Hepatocyte (in vitro differentiated cells): ENCODE results near the gene RPGR. TPM values are rescaled to one million over a fixed set of nuclear protein-coding genes. Genes with fewer than 3 reads are reported as not detected.

Experiments used
- DNase-seq: peaks from one replicate; pipeline ENCODE4 v3.0.0-alpha.2; 2016; ENCODE audit warnings: low spot score
- H2AFZ ChIP-seq: fragments of 200-600 bp; sonication (generic); 2 replicates; pipeline ENCODE4 v1.6.0; 2016; ENCODE audit warnings: antibody characterized with exemption, mild to moderate bottlenecking
- H3K27ac ChIP-seq: fragments of 200-600 bp; sonication (generic); 2 replicates; pipeline ENCODE4 v1.5.1; 2016; ENCODE audit warnings: mild to moderate bottlenecking
- H3K27me3 ChIP-seq: fragments of 200-600 bp; sonication (generic); 2 replicates; pipeline ENCODE4 v1.6.1; 2016
- H3K36me3 ChIP-seq: fragments of 200-600 bp; sonication (generic); replicated peaks from 2 replicates; pipeline ENCODE4 v1.5.1; 2016; ENCODE audit warnings: low read depth; ENCODE audit not compliant: insufficient read depth
- H3K4me1 ChIP-seq: fragments of 200-600 bp; sonication (generic); 2 replicates; pipeline ENCODE4 v1.5.1; 2016; ENCODE audit warnings: mild to moderate bottlenecking, moderate library complexity; ENCODE audit not compliant: insufficient read depth
- H3K4me2 ChIP-seq: fragments of 200-600 bp; sonication (generic); 2 replicates; pipeline ENCODE4 v1.6.0; 2016
- H3K4me3 ChIP-seq: fragments of 200-600 bp; sonication (generic); 2 replicates; pipeline ENCODE4 v1.5.1; 2016; ENCODE audit warnings: mild to moderate bottlenecking
- H3K79me2 ChIP-seq: fragments of 200-600 bp; sonication (generic); 2 replicates; pipeline ENCODE4 v1.6.0; 2017; ENCODE audit warnings: mild to moderate bottlenecking
- H3K9me2 ChIP-seq: fragments of 200-600 bp; sonication (generic); replicated peaks from 2 replicates; pipeline ENCODE4 v1.6.0; 2017; ENCODE audit warnings: mild to moderate bottlenecking; ENCODE audit not compliant: insufficient read depth
- H3K9me3 ChIP-seq: fragments of 200-600 bp; sonication (generic); 2 replicates; pipeline ENCODE4 v1.5.1; 2016; ENCODE audit warnings: low read depth, mild to moderate bottlenecking
- H4K20me1 ChIP-seq: fragments of 200-600 bp; sonication (generic); 2 replicates; pipeline ENCODE4 v1.6.0; 2016; ENCODE audit warnings: mild to moderate bottlenecking; ENCODE audit not compliant: insufficient read depth, poor library complexity, severe bottlenecking
- CTCF ChIP-seq: fragments of 200-600 bp; sonication (generic); IDR thresholded peaks from 2 replicates; pipeline ENCODE4 v1.5.1; 2016; ENCODE audit warnings: antibody characterized with exemption, mild to moderate bottlenecking; ENCODE audit not compliant: poor library complexity
- EZH2 ChIP-seq: fragments of 200-600 bp; sonication (generic); IDR thresholded peaks from 2 replicates; pipeline ENCODE4 v1.6.1; 2016; ENCODE audit warnings: antibody characterized with exemption, mild to moderate bottlenecking, borderline replicate concordance
- EZH2phosphoT487 ChIP-seq: fragments of 200-600 bp; sonication (generic); IDR thresholded peaks from one replicate; pipeline ENCODE4 v1.6.1; 2018; ENCODE audit warnings: antibody characterized with exemption, mild to moderate bottlenecking, low read depth, moderate library complexity; ENCODE audit not compliant: unreplicated experiment, severe bottlenecking
- WGBS: methylation state at CpG from one replicate; pipeline ENCODE4 v1.1.6; 2016; ENCODE audit warnings: low lambda C conversion rate; ENCODE audit errors: missing lambda C conversion rate; 5-methylcytosine and 5-hydroxymethylcytosine counted together
- polyA plus RNA-seq: library from polyadenylated mRNA; unstranded; fragments of >200 nt; fragmentation: Nextera tagmentation; extraction: Ambion mirVana; gene quantifications from 2 replicates; pipeline ENCODE4 v1.2.1, GENCODE V29; 2016
- total RNA-seq: library from RNA; depleted of rRNA; stranded (reverse); fragments of >200 nt; gene quantifications from 2 replicates; pipeline ENCODE4 v1.2.3, GENCODE V29; 2014

RPGR gene
- total and polyA plus RNA-seq, 2 experiments from 2014 or later = 7.2 to 15.9 TPM

GRCh38 chrX:38374431-38374830 is 47.1 kb upstream of the RPGR start:
- Histone ChIP-seq H3K4me1 (no peaks in the 10 kb centered on the region), H3K27me3 (no peaks in the 10 kb centered on the region), H3K36me3 (no peaks in the 10 kb centered on the region), H3K4me3 (no peak overlapping the region), H3K4me2 (no peak overlapping the region), H2AFZ (no peak overlapping the region), H3K9me3 (no peaks in the 10 kb centered on the region), H3K9me2 (no peaks in the 10 kb centered on the region), H3K79me2 (no peaks in the 10 kb centered on the region), H3K27ac (no peak overlapping the region), H4K20me1 (no peaks in the 10 kb centered on the region)
- no peak for DNase-seq
- WGBS = 94% methylated on average over 3 of the region's 3 CpGs
- TF ChIP-seq EZH2phosphoT487 (no peak), CTCF (no peak), EZH2 (no peak)

DNA sequence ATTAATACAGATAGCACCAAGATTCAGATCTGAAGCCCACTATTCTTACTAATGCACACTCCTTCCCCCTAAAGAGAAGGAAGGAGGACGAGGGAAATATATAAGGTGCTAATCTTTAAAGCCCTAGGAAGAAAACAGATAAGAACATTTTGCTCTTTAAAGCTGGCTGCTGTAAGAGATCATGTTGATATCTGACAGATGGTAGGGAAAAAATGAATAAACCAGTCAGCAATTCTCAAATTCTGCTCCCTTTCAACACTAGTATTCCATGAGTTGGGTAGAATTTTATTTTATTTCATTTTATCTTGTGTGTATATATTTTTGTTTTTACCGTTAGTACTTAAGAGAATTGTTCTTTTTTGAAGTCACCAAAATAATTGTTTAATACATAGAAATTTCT is 44.3 kb upstream of the RPGR start:
- H3K4me1 ChIP-seq = no peaks in the 10 kb centered on the region
- no peak overlapping the region for H3K27ac ChIP-seq
- H3K27me3 ChIP-seq = no peaks in the 10 kb centered on the region
- H3K36me3 ChIP-seq = no peaks in the 10 kb centered on the region
- no peaks in the 10 kb centered on the region for H3K79me2 ChIP-seq
- no peaks in the 10 kb centered on the region for H3K9me3 ChIP-seq
- TF ChIP-seq EZH2phosphoT487 = no peak
- H2AFZ ChIP-seq = no peak overlapping the region
- H3K4me3 ChIP-seq = no peak overlapping the region
- H3K4me2 ChIP-seq = no peak overlapping the region
- H3K9me2 ChIP-seq = no peaks in the 10 kb centered on the region
- H4K20me1 ChIP-seq = no peaks in the 10 kb centered on the region
- WGBS = 61% methylated on average over 2 of the region's 2 CpGs
- DNase-seq = no peak

DNA sequence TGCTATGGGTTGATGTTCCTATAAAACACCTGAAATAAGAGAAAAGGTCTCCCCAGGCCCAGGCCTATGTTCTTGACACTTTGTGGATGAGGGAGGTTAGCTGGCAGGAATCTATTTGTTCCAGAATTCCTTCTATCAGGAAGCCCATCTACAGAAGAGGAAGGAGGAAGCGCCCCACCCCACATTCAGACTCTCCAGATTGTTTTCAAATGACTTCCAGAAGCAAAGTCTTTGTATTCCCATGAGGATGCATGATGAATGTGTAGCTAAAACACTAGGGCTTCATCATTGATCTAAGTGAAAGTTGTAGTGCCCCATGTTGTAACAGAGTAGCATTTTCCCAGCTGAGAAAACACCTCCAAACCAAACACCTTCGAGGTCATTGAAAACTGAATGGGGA is 41.5 kb upstream of the RPGR start:
- H3K4me2 ChIP-seq = no peak overlapping the region
- H3K9me3 ChIP-seq = no peaks in the 10 kb centered on the region
- H3K36me3 ChIP-seq = no peaks in the 10 kb centered on the region
- no peaks in the 10 kb centered on the region for H3K9me2 ChIP-seq
- TF ChIP-seq EZH2phosphoT487 (no peak), EZH2 (no peak), CTCF (no peak)
- no peak overlapping the region for H2AFZ ChIP-seq
- no peaks in the 10 kb centered on the region for H4K20me1 ChIP-seq
- DNase-seq = no peak
- 55% methylated on average over 2 of the region's 2 CpGs for WGBS
- H3K4me1 ChIP-seq = no peaks in the 10 kb centered on the region
- no peak overlapping the region for H3K27ac ChIP-seq
- H3K79me2 ChIP-seq = no peaks in the 10 kb centered on the region
- no peaks in the 10 kb centered on the region for H3K27me3 ChIP-seq
- H3K4me3 ChIP-seq = no peak overlapping the region

DNA sequence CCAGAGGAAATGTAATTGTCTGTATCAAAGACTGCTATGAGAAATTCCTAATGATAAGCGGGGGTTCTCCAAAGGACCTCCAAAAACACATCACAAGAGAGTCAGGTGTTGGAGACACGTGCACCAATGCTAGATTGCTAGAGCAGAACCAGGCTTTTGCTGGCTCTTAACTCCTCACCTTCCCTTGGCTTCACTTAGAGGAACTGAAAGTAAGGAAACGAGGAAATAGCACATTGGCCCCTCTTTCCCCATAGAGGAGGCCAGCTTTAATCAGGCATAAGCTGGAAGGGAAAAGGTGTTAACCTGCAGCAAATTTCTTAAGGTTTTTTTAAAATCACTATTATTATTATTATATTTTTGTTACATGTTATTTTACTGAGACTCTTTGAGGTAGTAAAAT is 38.6 kb upstream of the RPGR start:
- H2AFZ ChIP-seq = no peak overlapping the region
- no peaks in the 10 kb centered on the region for H3K9me2 ChIP-seq
- TF ChIP-seq CTCF = no peak
- TF ChIP-seq EZH2 = no peak
- no peak for TF ChIP-seq EZH2phosphoT487
- no peaks in the 10 kb centered on the region for H3K79me2 ChIP-seq
- no peak overlapping the region for H3K4me3 ChIP-seq
- H3K27ac ChIP-seq = no peak overlapping the region
- 62% methylated on average over 3 of the region's 3 CpGs for WGBS
- H3K36me3 ChIP-seq = no peaks in the 10 kb centered on the region
- H3K27me3 ChIP-seq = no peaks in the 10 kb centered on the region
- H3K4me2 ChIP-seq = no peak overlapping the region
- H4K20me1 ChIP-seq = no peaks in the 10 kb centered on the region
- no peaks in the 10 kb centered on the region for H3K4me1 ChIP-seq
- no peak for DNase-seq
- no peaks in the 10 kb centered on the region for H3K9me3 ChIP-seq
